ENCODE results near the gene CPB2.
A peak's percentile ranks its signal among the peaks of the same experiment; 100 is the strongest.

GRCh38 chr13:46126552-46127357, 21.9 kb upstream of the CPB2 start:
- peak; percentile 93 to 99 (median 99) for TF ChIP-seq CTCF (optimal IDR thresholded peaks at IDR 0.05 in 1 of 3, IDR thresholded peaks at IDR 0.05 in 1 of 3, conservative IDR thresholded peaks at IDR 0.05 in 1 of 3; ENCODE audit: extremely low read depth in 1 of 3, insufficient read depth in 2 of 3, low read length in 3 of 3)
- no peak for TF ChIP-seq EZH2 (IDR thresholded peaks at IDR 0.05; ENCODE audit: low read length)
